Measurements from ENCODE around the gene THADA.

Gene THADA

GRCh38 chr2:43437363-43437762 is 158.5 kb downstream of the THADA start:
- Histone ChIP-seq H3K27me3 (ENCODE audit: insufficient read depth, low read depth, severe bottlenecking) (no peaks in the 10 kb centered on the region), H3K27ac (no peak overlapping the region), H3K36me3 (0 out of 2 replicates have a peak, but pooled peaks cover 3% of the 10 kb centered on the region), H3K4me3 (ENCODE audit: low read depth, low read length) (no peak overlapping the region), H3K9me3 (ENCODE audit: severe bottlenecking) (no peaks in the 10 kb centered on the region)
- no peak for DNase-seq
- TF ChIP-seq CTCF (IDR thresholded peaks at IDR 0.05; ENCODE audit: low read depth, low read length): no peak

- Histone ChIP-seq H3K9me3 (ENCODE audit: severe bottlenecking) (no peaks in the 10 kb centered on the region), H3K27ac (no peak overlapping the region), H3K27me3 (ENCODE audit: insufficient read depth, low read depth, severe bottlenecking) (no peaks in the 10 kb centered on the region), H3K4me3 (ENCODE audit: low read depth, low read length) (no peak overlapping the region), H3K36me3 (0 out of 2 replicates have a peak, but pooled peaks cover 3% of the 10 kb centered on the region)
- DNase-seq: no peak
- no peak for TF ChIP-seq CTCF (IDR thresholded peaks at IDR 0.05; ENCODE audit: low read depth, low read length)
Observed at GRCh38 chr2:43436431-43436830, 159.4 kb downstream of the THADA start.

- no peak overlapping the region for H3K4me3 ChIP-seq (ENCODE audit: low read depth, low read length)
- no peak overlapping the region for H3K27ac ChIP-seq
- DNase-seq: no peak
- no peaks in the 10 kb centered on the region for H3K27me3 ChIP-seq (ENCODE audit: insufficient read depth, low read depth, severe bottlenecking)
- H3K36me3 ChIP-seq: 0 out of 2 replicates have a peak, but pooled peaks cover 3% of the 10 kb centered on the region
- H3K9me3 ChIP-seq (ENCODE audit: severe bottlenecking): no peaks in the 10 kb centered on the region
- TF ChIP-seq CTCF (IDR thresholded peaks at IDR 0.05; ENCODE audit: low read depth, low read length): no peak
Observed at GRCh38 chr2:43435746-43436145, 160.1 kb downstream of the THADA start.

GRCh38 chr2:43430489-43430888 is 165.3 kb downstream of the THADA start:
- Histone ChIP-seq H3K4me3 (ENCODE audit: low read depth, low read length) (no peak overlapping the region), H3K27ac (no peak overlapping the region), H3K9me3 (ENCODE audit: severe bottlenecking) (no peaks in the 10 kb centered on the region), H3K27me3 (ENCODE audit: insufficient read depth, low read depth, severe bottlenecking) (no peaks in the 10 kb centered on the region), H3K36me3 (0 out of 2 replicates have a peak, but pooled peaks cover 3% of the 10 kb centered on the region)
- no peak for DNase-seq
- TF ChIP-seq CTCF (IDR thresholded peaks at IDR 0.05; ENCODE audit: low read depth, low read length): no peak

GRCh38 chr2:43429369-43429768 is 166.5 kb downstream of the THADA start:
- Histone ChIP-seq H3K4me3 (ENCODE audit: low read depth, low read length) (no peak overlapping the region), H3K27me3 (ENCODE audit: insufficient read depth, low read depth, severe bottlenecking) (no peaks in the 10 kb centered on the region), H3K27ac (no peak overlapping the region), H3K36me3 (no peaks in the 10 kb centered on the region), H3K9me3 (ENCODE audit: severe bottlenecking) (no peaks in the 10 kb centered on the region)
- no peak for DNase-seq
- no peak for TF ChIP-seq CTCF (IDR thresholded peaks at IDR 0.05; ENCODE audit: low read depth, low read length)

- no peak overlapping the region for H3K27ac ChIP-seq
- no peaks in the 10 kb centered on the region for H3K9me3 ChIP-seq (ENCODE audit: severe bottlenecking)
- H3K27me3 ChIP-seq (ENCODE audit: insufficient read depth, low read depth, severe bottlenecking): no peaks in the 10 kb centered on the region
- H3K36me3 ChIP-seq: no peaks in the 10 kb centered on the region
- no peak for DNase-seq
- TF ChIP-seq CTCF (IDR thresholded peaks at IDR 0.05; ENCODE audit: low read depth, low read length): no peak
- no peak overlapping the region for H3K4me3 ChIP-seq (ENCODE audit: low read depth, low read length)
Observed at GRCh38 chr2:43427032-43427424, 168.8 kb downstream of the THADA start.

All from WERI-Rb-1 (cell line).